Activated CD8-positive, alpha-beta memory T cell treated with anti-CD3 and anti-CD28 coated beads for 36 hours (primary cell): ENCODE results near the gene CLIP3. TPM values are rescaled to one million over a fixed set of nuclear protein-coding genes. Genes with fewer than 3 reads are reported as not detected.
"Not testable (repeated sequence)": the region's sequence is repeated elsewhere in the genome, so short reads cannot be mapped to it uniquely, and the experiment has no call there.

Experiments used
- CTCF ChIA-PET: fragments of 350-600 bp; sonication (Branson Sonifier 250); formaldehyde crosslinking; loops from one replicate; lab custom pipeline; 2021; ENCODE audit warnings: antibody characterized with exemption; lab: Charles Lee
- POLR2A ChIA-PET: fragments of 350-600 bp; sonication (Branson Sonifier 250); formaldehyde crosslinking; loops from one replicate; lab custom pipeline; 2021; ENCODE audit warnings: antibody characterized with exemption; lab: Charles Lee
- total RNA-seq, 2 experiments: library from RNA; stranded (reverse); gene quantifications; one replicate each; pipeline ENCODE4 v1.2.3, GENCODE V29; 2021

Gene CLIP3
- total RNA-seq, 2 experiments from 2014 or later: 0.06 to 0.21 TPM

DNA sequence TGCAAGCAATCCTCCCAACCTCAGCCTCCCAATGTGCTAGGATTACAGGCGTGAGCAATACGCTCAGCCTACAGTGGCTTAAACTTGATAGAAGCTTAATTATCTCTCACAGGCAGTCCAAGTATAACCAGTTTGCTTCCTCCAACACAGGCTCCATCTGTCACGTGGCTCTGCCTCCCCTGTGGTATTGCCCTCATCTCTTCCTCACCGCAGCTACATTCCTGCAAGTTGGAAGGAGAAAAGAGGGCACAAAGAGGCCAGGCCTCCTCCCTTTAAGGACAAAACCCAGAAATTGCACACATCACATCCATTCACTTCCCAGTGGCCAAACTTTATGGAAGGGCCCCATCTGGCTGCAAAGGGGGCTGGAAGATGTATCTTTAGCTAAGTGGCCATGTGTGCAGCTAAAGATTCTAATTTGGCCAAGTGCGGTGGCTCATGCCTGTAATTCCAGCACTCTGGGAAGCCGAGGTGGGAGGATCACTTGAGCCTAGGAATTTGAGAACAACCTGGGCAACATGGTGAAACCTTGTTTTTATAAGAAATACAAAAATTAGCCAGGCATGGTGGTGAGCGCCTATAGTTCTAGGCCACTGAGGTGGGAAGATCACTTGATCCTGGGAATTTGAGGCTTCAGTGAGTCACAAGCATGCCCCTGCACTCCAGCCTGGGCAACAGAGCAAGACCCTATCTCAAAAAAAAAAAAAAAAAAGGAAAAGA lies 40.8 kb downstream of the CLIP3 start:
- POLR2A ChIA-PET: no interaction called here
- CTCF ChIA-PET: interaction anchor here (0.7 kb wide), 1 partner anchor 133 kb away, joined by 3 read pairs; no protein-coding TSS in a partner anchor

DNA sequence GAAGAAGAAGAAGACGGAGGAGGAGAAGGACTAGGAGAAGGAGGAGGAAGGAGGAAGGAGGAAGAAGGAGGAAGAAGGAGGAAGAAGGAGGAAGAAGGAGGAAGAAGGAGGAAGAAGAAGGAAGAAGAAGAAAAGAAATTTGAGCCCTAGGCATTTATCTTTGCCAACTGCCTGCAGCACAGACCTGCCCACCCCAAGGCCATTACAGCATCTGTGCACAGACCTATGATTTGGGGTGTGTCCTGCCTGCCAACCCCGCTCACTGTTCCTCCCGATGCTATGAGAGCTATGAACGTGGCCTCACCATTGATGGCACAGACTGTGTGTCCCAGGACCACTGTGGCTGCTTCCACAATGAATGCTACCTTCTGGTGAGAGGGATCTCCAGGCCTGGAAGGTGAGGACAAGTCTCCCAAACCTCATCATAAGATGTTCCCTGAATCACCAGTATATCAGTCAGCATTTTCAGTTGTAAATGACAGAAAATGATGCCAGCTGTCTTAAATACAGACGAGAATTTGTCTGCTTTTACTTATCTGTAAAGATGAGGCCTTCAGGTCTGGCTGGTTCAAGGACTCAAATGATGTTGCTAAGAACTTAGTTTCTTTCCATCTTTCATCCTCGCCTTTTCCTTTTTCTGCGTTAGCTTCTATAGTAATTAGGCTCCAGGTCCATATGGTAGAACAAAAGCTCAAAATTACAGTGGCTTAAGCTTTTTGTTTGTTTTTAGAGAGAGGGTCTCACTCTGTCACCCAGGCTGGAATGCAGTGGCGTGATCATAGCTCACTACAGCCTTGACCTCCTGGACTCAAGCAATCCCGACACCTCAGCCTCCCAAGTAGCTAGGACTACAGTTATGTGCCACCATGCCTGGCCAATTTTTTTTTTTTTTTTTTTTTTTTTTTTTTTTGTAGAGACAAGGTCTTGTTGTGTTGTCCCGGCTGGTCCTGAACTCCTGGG lies 41.6 kb downstream of the CLIP3 start:
- ChIA-PET POLR2A (no interaction called here), CTCF (interaction anchor here (0.7 kb wide), 1 partner anchor 134 kb away, joined by 3 read pairs; no protein-coding TSS in a partner anchor)

DNA sequence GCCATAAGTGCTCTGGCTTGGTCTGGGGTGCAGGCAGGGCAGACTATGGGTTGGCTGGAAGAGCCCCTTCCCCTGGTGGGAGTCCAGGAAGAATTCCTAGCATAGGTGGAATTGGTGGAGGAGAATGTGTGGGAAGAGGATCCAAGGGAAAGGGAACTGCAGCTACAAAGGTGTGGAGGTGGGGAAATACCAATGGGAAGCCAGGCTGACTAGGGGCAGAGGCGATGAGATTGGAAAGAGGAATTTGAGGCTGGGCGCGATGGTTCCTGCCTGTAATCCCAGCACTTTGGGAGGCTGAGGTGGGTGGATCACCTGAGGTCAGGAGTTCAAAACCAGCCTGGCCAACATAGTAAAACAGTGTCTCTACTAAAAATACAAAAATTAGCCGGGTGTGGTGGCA lies 42.5 kb downstream of the CLIP3 start:
- CTCF ChIA-PET: no interaction called here

DNA sequence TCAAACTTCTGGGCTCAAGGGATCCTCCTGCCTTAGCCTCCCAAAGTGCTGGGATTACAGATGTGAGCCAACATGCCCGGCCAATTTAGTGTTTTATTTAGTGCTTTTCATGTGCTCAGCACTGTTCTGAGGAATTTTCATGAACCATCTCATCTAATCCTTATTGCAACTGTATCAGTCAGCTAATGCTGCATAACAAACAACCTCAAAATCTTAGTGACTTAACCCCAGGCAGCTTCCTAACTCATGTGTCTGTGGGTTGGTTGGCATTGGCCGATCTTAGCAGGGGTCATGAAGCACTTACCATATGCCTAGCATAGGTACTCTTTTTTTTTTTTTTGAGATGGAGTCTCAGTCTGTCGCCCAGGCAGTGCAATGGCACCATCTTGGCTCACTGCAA lies 43.8 kb downstream of the CLIP3 start:
- POLR2A ChIA-PET: no interaction called here
- CTCF ChIA-PET: interaction anchor here (1.1 kb wide), 1 partner anchor 72 kb away, joined by 5 read pairs; no protein-coding TSS in a partner anchor

More for the DNA sequence above, 42.5 kb downstream of the CLIP3 start:
- POLR2A ChIA-PET: no interaction called here

DNA sequence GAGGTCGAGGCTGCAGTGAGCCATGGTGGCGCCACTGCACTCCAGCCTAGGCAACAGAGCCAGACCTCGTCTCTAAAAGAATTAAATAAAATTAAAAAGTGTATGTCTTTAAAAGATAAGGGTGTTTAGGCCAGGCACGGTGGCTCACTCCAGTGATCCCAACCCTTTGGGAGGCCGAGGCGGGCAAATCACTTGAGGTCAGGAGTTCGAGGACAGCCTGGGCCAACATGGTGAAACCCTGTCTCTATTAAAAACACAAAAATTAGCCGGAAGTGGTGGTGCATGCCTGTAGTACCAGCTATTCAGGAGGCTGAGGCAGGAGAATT lies 45.1 kb downstream of the CLIP3 start:
- CTCF ChIA-PET: no interaction called here
- POLR2A ChIA-PET: no interaction called here

DNA sequence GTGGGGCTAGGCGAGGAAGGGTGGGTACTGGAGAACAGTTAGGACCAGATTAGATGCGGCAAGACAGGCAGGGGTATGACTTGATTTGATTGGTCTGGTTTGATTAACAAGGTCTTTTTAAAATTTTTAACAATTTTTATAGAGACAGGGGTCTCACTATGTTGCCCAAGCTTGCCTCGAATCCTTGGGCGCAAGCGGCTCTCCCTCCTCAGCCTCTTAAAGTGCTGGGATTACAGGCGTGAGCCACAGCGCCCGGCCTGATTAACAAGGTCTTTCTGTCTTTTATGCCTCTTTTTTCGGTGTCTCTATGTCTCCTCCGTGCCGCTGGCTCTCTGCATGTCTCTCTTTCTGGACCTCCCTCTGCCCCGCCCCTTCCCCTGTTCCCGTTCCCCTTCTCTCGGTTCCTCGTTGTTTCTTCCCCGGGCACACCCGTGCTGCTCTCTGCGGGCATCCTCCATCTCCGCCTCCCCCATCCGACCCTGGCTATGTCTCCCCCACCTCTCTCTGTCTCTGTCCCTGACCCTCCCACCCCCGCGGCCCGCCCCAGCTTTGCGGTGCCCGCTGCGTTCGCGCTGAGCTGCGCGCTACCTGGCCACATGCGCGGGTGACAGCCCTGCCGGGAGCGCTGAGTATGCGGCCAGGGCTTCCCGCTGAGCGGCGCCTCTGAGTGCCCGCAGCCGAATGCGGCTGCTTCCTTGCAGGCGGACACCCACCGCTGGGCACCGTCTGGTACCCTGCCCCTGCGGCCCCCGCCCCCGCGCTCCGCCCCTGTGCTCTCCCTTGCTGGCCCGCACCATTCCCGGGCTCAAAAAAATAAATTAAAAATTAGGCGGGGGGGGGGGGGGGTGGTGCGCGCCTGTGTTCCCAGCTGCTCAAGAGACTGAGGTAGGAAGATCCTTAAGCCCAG lies 45.8 kb downstream of the CLIP3 start:
- ChIA-PET CTCF (no interaction called here), POLR2A (no interaction called here)

DNA sequence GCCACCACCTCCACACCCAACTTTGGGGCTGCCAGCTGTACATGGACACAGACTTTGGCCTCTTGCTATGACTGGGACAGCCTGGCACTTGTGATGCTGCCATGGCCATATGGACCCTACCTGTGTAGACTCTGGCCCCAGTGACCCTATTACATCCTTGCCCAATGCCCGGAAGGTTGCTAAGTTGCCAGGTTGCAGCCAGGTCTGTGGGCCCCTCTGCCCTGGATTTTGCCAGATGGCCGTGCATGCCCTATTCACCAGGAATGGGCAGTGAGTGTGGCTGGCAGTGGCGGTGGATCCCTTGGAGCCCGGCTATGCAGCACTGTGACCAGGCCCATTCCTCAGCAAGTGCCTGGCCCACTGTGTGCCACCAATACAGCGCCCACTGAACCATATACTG lies 46.6 kb downstream of the CLIP3 start:
- CTCF ChIA-PET: no interaction called here
- POLR2A ChIA-PET: no interaction called here

DNA sequence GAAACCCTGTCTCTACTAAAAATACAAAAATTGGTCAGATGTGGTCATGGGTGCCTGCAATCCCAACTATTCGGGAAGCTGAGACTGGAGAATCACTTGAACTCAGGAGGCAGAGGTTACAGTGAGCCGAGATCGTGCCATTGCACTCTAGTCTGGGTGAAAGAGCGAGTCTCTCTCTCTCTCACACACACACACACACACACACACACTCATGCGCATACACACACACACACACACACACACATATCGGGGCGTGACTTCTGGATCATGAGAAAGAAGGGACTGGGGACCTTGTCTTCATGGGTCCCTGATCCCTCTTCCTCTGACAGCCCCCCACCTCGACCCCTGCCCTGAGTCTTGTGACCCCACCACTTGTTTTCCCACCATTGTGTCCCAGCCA lies 49.5 kb downstream of the CLIP3 start:
- ChIA-PET CTCF (interaction anchor here (0.9 kb wide), 1 partner anchor 25 kb away, joined by 3 read pairs; no protein-coding TSS in a partner anchor), POLR2A (no interaction called here)

DNA sequence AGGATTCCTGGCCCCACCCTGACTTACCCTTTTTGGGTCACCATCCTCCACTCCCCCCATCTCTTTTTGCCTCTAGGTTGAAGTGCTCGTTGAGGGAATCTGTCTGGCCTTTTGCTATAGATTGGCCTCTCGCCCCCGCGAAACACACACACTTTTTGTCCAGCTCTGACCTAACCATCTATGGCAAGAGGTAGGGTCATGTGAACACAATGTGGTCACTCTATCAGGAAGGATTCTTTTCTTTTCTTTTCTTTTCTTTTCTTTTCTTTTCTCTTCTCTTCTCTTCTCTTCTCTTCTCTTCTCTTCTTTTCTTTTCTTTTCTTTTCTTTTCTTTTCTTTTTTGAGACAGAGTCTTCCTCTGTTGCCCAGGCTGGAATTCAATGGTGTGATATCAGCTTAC lies 51.7 kb downstream of the CLIP3 start:
- POLR2A ChIA-PET, CTCF ChIA-PET: not testable (repeated sequence)

DNA sequence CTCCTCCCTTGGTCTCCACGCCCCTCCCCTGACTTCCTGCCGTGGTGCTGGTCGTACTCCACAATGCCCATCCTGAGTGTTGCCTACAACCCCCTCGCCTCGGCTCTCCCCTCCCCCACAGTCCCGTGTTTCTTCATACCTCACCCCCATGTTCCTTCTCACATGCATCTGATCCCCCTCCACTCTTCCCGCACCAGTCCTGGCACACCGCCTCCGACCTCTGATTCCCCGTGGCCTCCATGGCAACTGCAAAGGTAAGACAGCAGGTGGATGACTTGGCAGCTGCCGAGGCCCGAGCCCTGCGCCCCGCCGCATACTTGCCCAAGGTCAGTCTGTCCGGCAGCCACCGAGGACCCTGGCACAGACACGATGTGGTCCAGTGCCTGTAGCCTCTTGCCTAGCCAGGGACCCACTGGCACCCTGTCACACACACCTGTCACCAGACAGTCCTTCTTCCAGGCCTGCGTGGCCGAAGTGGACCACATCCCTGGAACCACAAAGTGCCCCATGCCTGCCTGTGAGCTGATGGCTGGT lies 53.8 kb downstream of the CLIP3 start:
- POLR2A ChIA-PET: no interaction called here
- CTCF ChIA-PET: no interaction called here

DNA sequence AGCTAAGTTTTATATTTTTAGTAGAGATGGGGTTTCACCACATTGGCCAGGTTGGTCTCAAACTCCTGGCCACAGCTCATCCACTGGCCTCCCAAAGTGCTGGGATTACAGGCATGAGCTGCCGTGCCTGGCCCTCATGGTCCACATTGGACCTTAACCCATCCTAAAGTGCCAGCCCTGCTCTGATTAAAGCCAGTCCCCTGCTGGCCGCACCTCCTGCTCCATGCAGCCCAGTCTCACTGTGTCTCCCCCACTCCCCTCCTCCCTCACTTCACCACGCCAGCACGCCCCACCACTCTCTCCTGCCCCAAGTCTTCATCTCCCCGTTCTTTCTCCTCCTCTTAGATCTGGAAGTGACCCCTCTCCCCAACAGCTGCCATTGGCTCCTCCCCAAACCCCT lies 54.4 kb downstream of the CLIP3 start:
- ChIA-PET CTCF (no interaction called here), POLR2A (no interaction called here)

DNA sequence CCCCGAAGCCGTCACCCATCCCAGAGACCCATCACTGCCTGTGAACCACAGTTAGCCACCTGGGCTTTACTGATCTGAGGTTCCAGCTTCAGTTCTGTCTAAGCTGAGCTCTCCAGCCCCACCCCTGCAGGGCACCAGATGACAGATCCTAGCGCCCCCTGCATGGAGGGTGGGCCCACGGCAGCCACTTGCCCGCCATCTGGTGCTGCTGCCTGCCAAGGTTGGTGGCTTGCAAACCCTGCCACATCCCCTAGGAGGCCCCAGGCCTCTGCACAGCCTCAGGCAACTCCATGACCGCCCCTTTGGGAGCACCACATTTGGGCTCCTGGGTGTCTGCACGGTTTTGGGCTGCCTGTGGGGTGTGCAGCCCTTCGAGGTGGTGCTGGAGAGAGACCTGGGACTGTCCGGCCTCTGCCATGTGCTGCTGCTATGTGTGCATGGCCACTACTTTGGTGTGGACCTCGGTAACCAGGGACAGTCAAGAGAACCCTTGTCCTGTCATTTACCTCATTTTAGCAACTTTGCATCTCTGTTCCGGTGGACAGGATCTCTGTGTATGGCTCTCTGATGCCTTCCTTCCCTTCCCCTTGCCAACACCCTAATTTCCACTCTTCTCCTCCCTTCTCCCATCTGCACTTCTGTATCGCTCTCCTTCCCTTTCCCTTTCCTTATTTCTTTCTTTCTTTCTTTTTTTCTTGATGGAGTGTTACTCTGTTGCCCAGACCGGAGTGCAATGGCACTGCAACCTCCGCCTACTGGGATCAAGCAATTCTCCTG lies 55.0 kb downstream of the CLIP3 start:
- ChIA-PET CTCF (no interaction called here), POLR2A (no interaction called here)

DNA sequence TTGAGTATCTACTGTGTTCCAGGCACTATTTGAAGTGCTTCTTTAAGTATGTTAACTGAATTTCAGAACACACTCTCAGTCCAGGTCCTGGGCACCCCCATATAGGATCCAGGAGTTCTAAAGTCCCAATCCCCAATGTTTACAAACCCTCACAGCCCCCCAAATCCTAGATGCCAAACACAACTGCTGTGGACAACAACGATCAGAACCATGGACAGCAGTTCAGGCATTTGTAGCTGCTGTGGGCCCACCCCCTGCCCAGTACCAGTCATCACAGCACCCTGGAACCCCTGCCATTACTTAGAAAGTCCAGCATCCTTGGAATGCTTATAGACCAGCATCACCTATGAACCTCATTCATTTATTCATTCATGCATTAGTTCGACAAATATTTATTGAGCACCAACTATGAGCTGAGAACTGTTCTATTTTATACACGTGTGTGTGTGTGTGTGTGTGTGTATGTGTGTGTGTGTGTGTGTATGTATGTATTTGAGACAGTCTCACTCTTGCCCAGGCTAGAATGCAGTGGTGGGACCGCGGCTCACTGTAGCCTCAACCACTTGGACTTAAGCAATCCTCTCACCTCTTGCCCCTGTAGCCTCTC lies 57.0 kb downstream of the CLIP3 start:
- ChIA-PET CTCF (no interaction called here), POLR2A (no interaction called here)

DNA sequence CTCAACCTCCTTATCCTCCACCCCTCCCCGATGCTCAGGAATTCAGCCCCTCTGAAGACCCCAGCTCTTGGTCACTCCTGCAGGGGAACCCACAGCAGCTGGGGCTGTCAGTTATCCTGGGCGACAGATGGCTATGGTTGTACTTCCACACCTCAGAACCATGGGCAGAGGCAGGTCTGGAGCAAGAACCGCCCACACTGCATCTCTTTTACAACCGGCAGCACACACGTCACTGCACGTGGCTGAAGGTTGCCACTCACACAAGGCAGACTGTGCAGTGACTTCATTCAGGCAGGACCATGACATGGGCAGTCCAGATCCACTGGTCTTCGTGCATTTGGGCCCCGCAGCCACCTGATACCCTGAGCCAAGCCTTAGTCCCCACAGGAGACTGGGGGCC lies 59.2 kb downstream of the CLIP3 start:
- CTCF ChIA-PET: no interaction called here

DNA sequence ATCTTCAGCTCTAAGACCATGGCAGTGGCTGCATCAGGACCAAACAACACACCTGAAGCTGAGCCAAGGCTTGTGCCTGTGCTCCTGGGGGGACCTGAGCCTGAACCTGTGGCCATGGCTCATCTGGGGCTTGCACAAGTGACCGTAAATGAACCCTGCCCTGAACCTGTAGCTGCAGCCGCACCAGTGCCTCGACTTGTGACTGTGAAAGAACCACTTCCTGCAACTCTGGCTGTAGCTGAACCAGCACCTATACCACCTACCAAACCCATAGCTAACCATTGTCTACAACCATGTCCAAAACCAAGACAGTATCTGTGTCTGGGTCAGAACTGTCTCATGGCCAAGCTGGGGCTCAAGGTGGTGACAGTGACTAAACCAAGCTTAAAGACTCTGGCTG lies 65.9 kb downstream of the CLIP3 start:
- ChIA-PET POLR2A (interaction anchor here (0.5 kb wide), 1 partner anchor 634 kb away, joined by 3 read pairs; no protein-coding TSS in a partner anchor), CTCF (interaction anchor here (1.3 kb wide), 1 partner anchor 9 kb away, joined by 3 read pairs; no protein-coding TSS in a partner anchor)

More for the DNA sequence above, 59.2 kb downstream of the CLIP3 start:
- POLR2A ChIA-PET: no interaction called here
